AG04450 (cell line): Measurements from ENCODE around the gene SPIRE1. TPM values are rescaled to one million over a fixed set of nuclear protein-coding genes. Genes with fewer than 3 reads are reported as not detected.

Experiments
- CTCF ChIA-PET: fragments of 300-600, 350-600 bp; formaldehyde crosslinking; extraction: SDS; loops from one replicate; lab custom pipeline; 2022; ENCODE audit warnings: antibody characterized with exemption, inconsistent platforms; lab: Charles Lee
- POLR2A ChIA-PET: fragments of 350-600 bp; formaldehyde crosslinking; extraction: SDS; loops from one replicate; lab custom pipeline; 2021; ENCODE audit warnings: antibody characterized with exemption, inconsistent platforms; lab: Yijun Ruan, JAX
- DNase-seq: peaks from one replicate; pipeline ENCODE4 v3.0.0-alpha.2; 2011; ENCODE audit warnings: low read depth, low spot score
- H3K27ac ChIP-seq: one replicate; pipeline ENCODE4 v1.5.1; 2012; ENCODE audit warnings: low read depth, low read length, control low read depth
- H3K27me3 ChIP-seq: one replicate; pipeline ENCODE4 v1.6.0; 2012; ENCODE audit warnings: low read length; ENCODE audit not compliant: control insufficient read depth, insufficient read depth
- H3K4me3 ChIP-seq: 2 replicates; pipeline ENCODE4 v1.5.1; 2011; ENCODE audit warnings: mild to moderate bottlenecking, low read depth, low read length, control low read depth
- H3K9me3 ChIP-seq: 2 replicates; pipeline ENCODE4 v1.5.1; 2012; ENCODE audit warnings: low read length; ENCODE audit not compliant: control insufficient read depth, insufficient read depth
- CTCF ChIP-seq: IDR thresholded peaks from 2 replicates; pipeline ENCODE4 v1.5.1; 2011; ENCODE audit warnings: low read depth, low read length, control low read depth, inconsistent platforms
- polyA plus RNA-seq: library from polyadenylated mRNA; depleted of rRNA; stranded (reverse); fragments of >200 nt; gene quantifications from 2 replicates; pipeline ENCODE4 v1.2.3, GENCODE V29; 2011

Gene SPIRE1
- polyA plus RNA-seq, 1 experiment = 22.2 TPM

DNA sequence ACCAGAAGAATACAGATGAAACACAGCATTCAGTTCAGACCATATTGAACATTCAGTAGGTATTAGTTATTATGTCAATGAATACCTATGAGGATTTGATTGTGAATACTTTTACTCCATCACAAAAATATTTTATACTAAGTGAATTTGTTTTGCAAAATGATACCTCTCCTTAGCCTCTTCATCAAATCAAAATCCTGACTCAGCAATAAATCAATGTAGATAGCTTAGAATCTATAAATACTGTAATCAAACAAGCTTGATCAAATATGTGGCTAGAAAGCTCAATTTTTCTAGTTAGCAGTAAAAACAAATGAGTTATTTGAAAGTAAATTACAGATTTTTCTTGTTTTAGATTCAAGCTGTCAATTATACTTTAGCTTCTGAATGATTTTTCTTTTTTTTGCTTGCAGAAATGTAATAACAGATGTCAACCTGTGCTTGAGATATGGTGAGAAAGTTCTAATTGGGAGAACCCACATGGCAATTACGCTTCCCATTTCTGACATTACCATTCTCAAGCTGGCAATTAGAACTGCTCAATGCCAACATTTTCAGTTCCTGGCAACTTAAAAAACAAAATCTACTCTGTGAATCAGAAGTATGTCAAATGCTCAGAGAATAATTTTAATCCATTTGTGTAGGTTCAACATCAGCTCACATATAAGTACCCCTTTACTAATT lies 140.6 kb downstream of the SPIRE1 start:
- no peak for TF ChIP-seq CTCF
- H3K27me3 ChIP-seq = no peaks in the 10 kb centered on the region
- ChIA-PET CTCF (no interaction called here), POLR2A (interaction anchor here (0.7 kb wide), 1 partner anchor 109 kb away, joined by 4 read pairs; no protein-coding TSS in a partner anchor)
- no peak for DNase-seq
- no peak overlapping the region for H3K4me3 ChIP-seq
- no peak overlapping the region for H3K27ac ChIP-seq
- H3K9me3 ChIP-seq = no peaks in the 10 kb centered on the region

- POLR2A ChIA-PET = no interaction called here
- CTCF ChIA-PET = interaction anchor here (1.0 to 1.1 kb wide), 2 partner anchors 122 to 143 kb away, joined by 3 to 4 read pairs; no protein-coding TSS in a partner anchor
- DNase-seq = no peak
- H3K27me3 ChIP-seq = no peaks in the 10 kb centered on the region
- no peak overlapping the region for H3K27ac ChIP-seq
- H3K4me3 ChIP-seq = no peak overlapping the region
- H3K9me3 ChIP-seq = no peaks in the 10 kb centered on the region
- TF ChIP-seq CTCF = no peak
These were observed 141.8 kb downstream of the SPIRE1 start for GRCh38 chr18:12516049-12516630.

GRCh38 chr18:12515550-12515949 lies 142.4 kb downstream of the SPIRE1 start:
- ChIA-PET CTCF (interaction anchor here (1.0 to 1.1 kb wide), 3 partner anchors 21 to 144 kb away, joined by 3 to 4 read pairs (median 3); no protein-coding TSS in a partner anchor), POLR2A (no interaction called here)
- Histone ChIP-seq H3K4me3 (no peak overlapping the region), H3K9me3 (no peaks in the 10 kb centered on the region), H3K27me3 (no peaks in the 10 kb centered on the region), H3K27ac (no peak overlapping the region)
- no peak for DNase-seq
- TF ChIP-seq CTCF = no peak

DNA sequence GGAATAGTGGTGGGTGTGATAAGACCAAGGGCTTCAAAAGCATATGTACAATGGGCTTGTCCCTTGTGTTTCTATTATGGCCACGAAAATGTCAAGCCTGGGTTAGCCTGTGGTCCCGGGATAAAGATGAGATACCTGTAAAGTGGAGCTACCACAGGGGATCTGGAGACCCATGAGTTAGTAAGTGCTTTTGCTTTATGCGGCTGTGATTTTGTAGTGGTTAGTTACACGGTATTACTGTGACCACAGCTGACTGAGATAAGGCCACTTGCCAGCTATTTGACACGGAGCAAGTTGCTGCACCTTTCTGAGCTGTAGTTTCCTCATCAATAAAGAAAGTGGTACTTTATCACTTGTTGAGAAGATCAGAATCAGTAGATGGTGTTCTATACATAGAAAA lies 150.9 kb downstream of the SPIRE1 start:
- no peak overlapping the region for H3K27ac ChIP-seq
- no peaks in the 10 kb centered on the region for H3K27me3 ChIP-seq
- H3K4me3 ChIP-seq = no peak overlapping the region
- ChIA-PET POLR2A (no interaction called here), CTCF (no interaction called here)
- H3K9me3 ChIP-seq = no peaks in the 10 kb centered on the region
- no peak for DNase-seq
- no peak for TF ChIP-seq CTCF

- Histone ChIP-seq H3K4me3 (no peak overlapping the region), H3K27me3 (no peaks in the 10 kb centered on the region), H3K27ac (no peak overlapping the region), H3K9me3 (no peaks in the 10 kb centered on the region)
- POLR2A ChIA-PET = no interaction called here
- no peak for TF ChIP-seq CTCF
- DNase-seq = no peak
- CTCF ChIA-PET = no interaction called here
These were observed 156.9 kb downstream of the SPIRE1 start for GRCh38 chr18:12500986-12501385.
